SK-N-SH (cell line): Measurements from ENCODE around the gene USP10. TPM values are rescaled to one million over a fixed set of nuclear protein-coding genes. Genes with fewer than 3 reads are reported as not detected.

Experiments
- CTCF ChIA-PET: fragments of 300-600, 350-600 bp; formaldehyde crosslinking; extraction: SDS; loops from one replicate; lab custom pipeline; 2021; lab: Yijun Ruan, JAX
- POLR2A ChIA-PET: fragments of 350-600 bp; sonication (Branson Sonifier 250); formaldehyde crosslinking; extraction: SDS; loops from one replicate; lab custom pipeline; 2020; ENCODE audit warnings: antibody characterized with exemption, inconsistent platforms; lab: Yijun Ruan, JAX
- DNase-seq: peaks from one replicate; pipeline ENCODE4 v3.0.0; 2012
- H2AFZ ChIP-seq: fragments of 200-600 bp; sonication (generic); 2 replicates; pipeline ENCODE4 v1.8.1; 2016; ENCODE audit warnings: antibody characterized with exemption, mild to moderate bottlenecking, low read depth
- H3F3A ChIP-seq: fragments of 200-600 bp; sonication (generic); replicated peaks from 2 replicates; pipeline ENCODE3; 2016; ENCODE audit warnings: antibody characterized with exemption, mild to moderate bottlenecking; ENCODE audit not compliant: insufficient read depth
- H3K27ac ChIP-seq, 2 experiments: fragments of 200-500 bp in 1 of 2; fragments of 200-600 bp in 1 of 2; sonication (Bioruptor generic) in 1 of 2; sonication (generic), shearing (Covaris generic) in 1 of 2; 2 replicates each; pipeline versions ENCODE4 v1.5.1 to v1.6.1; 2014 to 2016; ENCODE audit warnings: low read depth in 2 of 2, inconsistent platforms in 1 of 2, low read length in 1 of 2, mild to moderate bottlenecking in 1 of 2, mixed read lengths in 1 of 2
- H3K27me3 ChIP-seq: fragments of 200-600 bp; sonication (generic), shearing (Covaris generic); 2 replicates; pipeline ENCODE4 v1.6.1; 2016; ENCODE audit warnings: mixed run types; ENCODE audit not compliant: insufficient read depth
- H3K36me3 ChIP-seq, 2 experiments: fragments of 200-500 bp in 1 of 2; fragments of 200-600 bp in 1 of 2; sonication (Bioruptor generic) in 1 of 2; sonication (generic) in 1 of 2; replicated peaks in 1 of 2; 2 replicates each; pipeline versions ENCODE3 to v1.5.1; 2014 to 2016; ENCODE audit warnings: low read length in 1 of 2, mild to moderate bottlenecking in 1 of 2; ENCODE audit not compliant: insufficient read depth in 2 of 2, control insufficient read depth in 1 of 2
- H3K4me1 ChIP-seq, 2 experiments: fragments of 200-500 bp in 1 of 2; fragments of 200-600 bp in 1 of 2; sonication (Bioruptor generic) in 1 of 2; sonication (generic), shearing (Covaris generic) in 1 of 2; 2 replicates each; pipeline versions ENCODE4 v1.5.1 to v1.6.1; 2014 to 2016; ENCODE audit warnings: low read depth in 1 of 2, low read length in 1 of 2, mixed run types in 1 of 2; ENCODE audit not compliant: insufficient read depth in 2 of 2, control insufficient read depth in 1 of 2
- H3K4me2 ChIP-seq: fragments of 200-600 bp; sonication (generic), shearing (Covaris generic); 2 replicates; pipeline ENCODE4 v1.6.1; 2017; ENCODE audit warnings: mixed run types
- H3K4me3 ChIP-seq, 2 experiments: fragments of 200-500 bp in 1 of 2; fragments of 200-600 bp in 1 of 2; sonication (Bioruptor generic) in 1 of 2; sonication (generic), shearing (Covaris generic) in 1 of 2; 2 replicates each; pipeline versions ENCODE4 v1.5.1 to v1.8.1; 2014 to 2016; ENCODE audit warnings: low read depth in 2 of 2, inconsistent platforms in 1 of 2, low read length in 1 of 2, mild to moderate bottlenecking in 1 of 2, mixed read lengths in 1 of 2, moderate library complexity in 1 of 2
- H3K79me2 ChIP-seq: fragments of 200-600 bp; sonication (generic); 2 replicates; pipeline ENCODE4 v1.8.1; 2017; ENCODE audit warnings: mild to moderate bottlenecking; ENCODE audit not compliant: insufficient read depth
- H3K9ac ChIP-seq: fragments of 200-600 bp; sonication (generic); 2 replicates; pipeline ENCODE4 v1.6.1; 2017; ENCODE audit warnings: mixed run types
- H3K9me2 ChIP-seq: fragments of 200-600 bp; sonication (generic); 2 replicates; pipeline ENCODE4 v1.6.1; 2017; ENCODE audit warnings: mixed run types
- H3K9me3 ChIP-seq: fragments of 200-600 bp; sonication (generic); 2 replicates; pipeline ENCODE4 v1.6.1; 2017; ENCODE audit warnings: mixed run types, mild to moderate bottlenecking, moderate library complexity
- H4K20me1 ChIP-seq: fragments of 200-600 bp; sonication (generic); 2 replicates; pipeline ENCODE4 v1.6.1; 2017; ENCODE audit warnings: mild to moderate bottlenecking, mixed run types; ENCODE audit not compliant: insufficient read depth
- CTCF ChIP-seq: fragments of 200-600 bp; sonication (generic); IDR thresholded peaks from 2 replicates; pipeline ENCODE4 v1.6.1; 2017; ENCODE audit warnings: antibody characterized with exemption, mild to moderate bottlenecking, moderate library complexity
- EZH2phosphoT487 ChIP-seq: fragments of 200-600 bp; sonication (generic); IDR thresholded peaks from 2 replicates; pipeline ENCODE4 v1.6.1; 2017; ENCODE audit warnings: low read depth, mixed run types, mild to moderate bottlenecking, antibody characterized with exemption, moderate library complexity, borderline replicate concordance
- FOXM1 ChIP-seq: IDR thresholded peaks from 2 replicates; pipeline ENCODE4 v1.4.0; 2012; ENCODE audit warnings: low read depth, mild to moderate bottlenecking
- GABPA ChIP-seq: IDR thresholded peaks from 2 replicates; pipeline ENCODE4 v1.4.0; 2012; ENCODE audit warnings: low read depth, mild to moderate bottlenecking
- GATA2 ChIP-seq: sonication (generic); formaldehyde crosslinking; IDR thresholded peaks from 2 replicates; pipeline ENCODE4 v1.5.0; 2020; ENCODE audit warnings: mild to moderate bottlenecking, missing genetic modification reagents
- MAX ChIP-seq: IDR thresholded peaks from 2 replicates; pipeline ENCODE4 v1.4.0; 2012; ENCODE audit warnings: low read depth
- MXI1 ChIP-seq: IDR thresholded peaks from 2 replicates; pipeline ENCODE4 v1.6.1; 2012; ENCODE audit warnings: mild to moderate bottlenecking, low read depth, low read length, improper control_type of control experiment
- NRF1 ChIP-seq: IDR thresholded peaks from 2 replicates; pipeline ENCODE4 v1.6.1; 2012; ENCODE audit warnings: low read depth, mild to moderate bottlenecking, low read length
- POLR2AphosphoS5 ChIP-seq: IDR thresholded peaks from 2 replicates; pipeline ENCODE4 v1.6.1; 2012; ENCODE audit warnings: low read depth, low read length
- RAD21 ChIP-seq: IDR thresholded peaks from 2 replicates; pipeline ENCODE4 v1.6.1; 2012; ENCODE audit warnings: mild to moderate bottlenecking, low read length
- RFX5 ChIP-seq: IDR thresholded peaks from 2 replicates; pipeline ENCODE4 v1.6.1; 2012; ENCODE audit warnings: mild to moderate bottlenecking, improper control_type of control experiment, low read length
- SIN3A ChIP-seq: IDR thresholded peaks from 2 replicates; pipeline ENCODE4 v1.6.1; 2012; ENCODE audit warnings: low read depth, mild to moderate bottlenecking, low read length, moderate library complexity, borderline replicate concordance
- TAF1 ChIP-seq: IDR thresholded peaks from 2 replicates; pipeline ENCODE4 v1.6.1; 2012; ENCODE audit warnings: low read depth, mild to moderate bottlenecking, low read length, moderate library complexity, borderline replicate concordance
- ZBTB33 ChIP-seq: IDR thresholded peaks from 2 replicates; pipeline ENCODE4 v1.4.0; 2012; ENCODE audit warnings: low read depth, borderline replicate concordance
- WGBS: methylation state at CpG from one replicate; pipeline ENCODE4 v1.1.6; 2017; ENCODE audit warnings: low lambda C conversion rate; 5-methylcytosine and 5-hydroxymethylcytosine counted together
- polyA plus RNA-seq, 3 experiments: library from polyadenylated mRNA; depleted of rRNA; stranded (reverse); fragments of >200 nt; gene quantifications; 2 replicates each; pipeline ENCODE4 v1.2.3, GENCODE V29; 2012

Gene USP10
- polyA plus RNA-seq, 1 of the 3 experiments (the other 2 are of a cell fraction), result 49.2 TPM

DNA sequence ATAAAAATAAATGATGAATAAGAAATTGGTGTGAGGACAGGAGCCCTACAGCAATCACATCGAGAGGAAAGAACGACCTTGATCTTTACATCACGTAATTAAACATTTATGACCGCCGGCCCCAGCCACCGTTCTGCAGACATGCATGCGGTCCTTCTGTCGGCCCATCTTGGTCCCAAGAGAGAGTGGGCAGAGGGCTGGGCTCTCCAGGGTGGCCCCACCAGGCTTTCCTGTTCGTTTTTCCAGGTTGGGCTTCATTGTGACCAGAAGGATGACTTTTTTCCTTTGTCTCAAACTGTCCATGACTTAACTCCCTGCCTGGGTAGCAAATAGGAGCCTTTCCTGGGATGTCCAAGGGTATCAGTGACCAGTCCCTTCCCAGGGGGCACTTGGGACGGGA, 116.7 kb downstream of the USP10 start:
- no peak overlapping the region for H3K4me3 ChIP-seq
- peaks cover 5% of the 10 kb centered on the region for H3F3A ChIP-seq
- no peak overlapping the region for H3K4me2 ChIP-seq
- no peaks in the 10 kb centered on the region for H3K9me3 ChIP-seq
- no peak overlapping the region for H3K9ac ChIP-seq
- H3K27ac ChIP-seq, result no peak overlapping the region
- peaks cover 0 to 10% of the 10 kb centered on the region in 2 experiments; a peak in 2 of 4 replicates for H3K4me1 ChIP-seq
- ChIA-PET POLR2A (no interaction called here), CTCF (interaction anchor here (1.5 to 2.0 kb wide), 3 partner anchors 10 to 147 kb away, joined by 3 to 5 read pairs (median 3); no protein-coding TSS in a partner anchor)
- H4K20me1 ChIP-seq, result no peaks in the 10 kb centered on the region
- no peaks in the 10 kb centered on the region for H3K79me2 ChIP-seq
- 77% methylated on average over 10 of the region's 10 CpGs for WGBS
- no peaks in the 10 kb centered on the region for H3K36me3 ChIP-seq
- H3K27me3 ChIP-seq, result no peaks in the 10 kb centered on the region; the same call in 1 of the 2 replicates
- no peak overlapping the region for H2AFZ ChIP-seq
- TF ChIP-seq MAX (no peak), MXI1 (no peak), ZBTB33 (no peak), SIN3A (no peak)
- no peak for DNase-seq
- no peaks in the 10 kb centered on the region for H3K9me2 ChIP-seq

GRCh38 chr16:84817206-84817605, 117.4 kb downstream of the USP10 start:
- Histone ChIP-seq H3K4me1 (peaks cover 0 to 13% of the 10 kb centered on the region in 2 experiments; a peak in 2 of 4 replicates), H3K4me3 (no peak overlapping the region), H2AFZ (no peak overlapping the region), H3K36me3 (no peaks in the 10 kb centered on the region), H3K9ac (no peak overlapping the region), H3K9me2 (no peaks in the 10 kb centered on the region), H4K20me1 (no peaks in the 10 kb centered on the region), H3K27me3 (no peaks in the 10 kb centered on the region; the same call in 1 of the 2 replicates), H3K4me2 (no peak overlapping the region), H3K79me2 (no peaks in the 10 kb centered on the region), H3K9me3 (no peaks in the 10 kb centered on the region), H3K27ac (no peak overlapping the region)
- DNase-seq, result no peak
- ChIA-PET POLR2A (no interaction called here), CTCF (interaction anchor here (1.5 to 2.0 kb wide), 3 partner anchors 11 to 146 kb away, joined by 3 to 5 read pairs (median 3); no protein-coding TSS in a partner anchor)
- 92% methylated on average over 10 of the region's 10 CpGs for WGBS
- no peak for TF ChIP-seq TAF1
- no peak for TF ChIP-seq RFX5
- no peak for TF ChIP-seq NRF1
- no peak for TF ChIP-seq GATA2
- TF ChIP-seq GABPA, result no peak
- TF ChIP-seq, all 33 proteins: peak for 0
- peaks cover 5% of the 10 kb centered on the region for H3F3A ChIP-seq

GRCh38 chr16:84817613-84818012, 117.8 kb downstream of the USP10 start:
- WGBS, result 58% methylated on average over 2 of the region's 2 CpGs
- ChIA-PET CTCF (interaction anchor here (2.0 kb wide), 1 partner anchor 79 kb away, joined by 5 read pairs; no protein-coding TSS in a partner anchor), POLR2A (no interaction called here)
- no peak overlapping the region for H3K4me3 ChIP-seq
- H3K27me3 ChIP-seq, result no peaks in the 10 kb centered on the region
- DNase-seq, result no peak
- peaks cover 5% of the 10 kb centered on the region for H3F3A ChIP-seq
- no peak overlapping the region for H3K4me2 ChIP-seq
- H3K79me2 ChIP-seq, result no peaks in the 10 kb centered on the region
- no peaks in the 10 kb centered on the region for H3K36me3 ChIP-seq
- no peak overlapping the region for H3K27ac ChIP-seq
- H3K4me1 ChIP-seq, result peaks cover 0 to 13% of the 10 kb centered on the region in 2 experiments; a peak in 2 of 4 replicates
- H3K9me3 ChIP-seq, result no peaks in the 10 kb centered on the region
- no peaks in the 10 kb centered on the region for H3K9me2 ChIP-seq
- no peak overlapping the region for H2AFZ ChIP-seq
- H3K9ac ChIP-seq, result no peak overlapping the region
- no peaks in the 10 kb centered on the region for H4K20me1 ChIP-seq
- TF ChIP-seq ZBTB33 (no peak), EZH2phosphoT487 (no peak), FOXM1 (no peak), CTCF (no peak), RAD21 (no peak), POLR2AphosphoS5 (no peak), TAF1 (no peak)
